ENCODE results near the gene MED8. TPM values are rescaled to one million over a fixed set of nuclear protein-coding genes. Genes with fewer than 3 reads are reported as not detected.

The MED8 gene
- total and polyA plus RNA-seq, 3 experiments from 2014 or later, result 36.7 to 41.3 (median 40.5) TPM

DNA sequence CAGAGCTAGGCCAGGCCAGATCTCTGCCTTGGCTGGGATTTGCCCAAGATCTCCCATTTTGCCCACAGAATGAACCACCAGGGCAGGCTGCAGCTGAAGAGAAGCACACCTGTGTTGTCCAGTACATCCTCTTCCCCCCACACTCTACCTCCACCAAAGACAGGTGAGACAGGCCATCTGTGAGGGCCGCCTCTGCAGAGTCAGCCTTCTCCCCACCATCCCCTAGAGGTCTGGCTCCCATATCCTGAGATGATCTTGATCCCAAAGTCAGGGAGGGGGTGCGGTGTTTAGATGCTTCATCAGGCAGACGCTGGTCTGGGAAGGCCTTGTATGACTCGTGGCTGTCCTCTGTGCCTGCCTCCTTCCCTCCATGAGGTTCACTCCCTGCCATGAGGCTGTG is 35.4 kb upstream of the MED8 start:
- peaks cover 0 to 2% of the 10 kb centered on the region in 2 donors for H3K27me3 Mint-ChIP-seq

GRCh38 chr1:43423672-43424550 is 34.3 kb upstream of the MED8 start:
- Mint-ChIP-seq H3K4me3 (no peak overlapping the region), H3K9me3 (no peaks in the 10 kb centered on the region), H3K27ac (peak overlapping the region in 6 of 8 donors; percentile 5 to 96 (median 22)), H3K27me3 (peaks cover 0 to 2% of the 10 kb centered on the region in 2 donors), H3K36me3 (peaks cover 10 to 94% (median 15%) of the 10 kb centered on the region in 3 donors), H3K4me1 (peaks cover 0 to 2% (median 0%) of the 10 kb centered on the region in 3 donors)
- ChIA-PET POLR2A (no interaction called here), CTCF (no interaction called here)
- no peak for DNase-seq
- Histone ChIP-seq H3K27me3 (ENCODE audit: insufficient read depth, low read length, poor library complexity, severe bottlenecking) (no peaks in the 10 kb centered on the region), H3K27ac (ENCODE audit: low read depth, low read length) (no peak overlapping the region), H3K9me3 (ENCODE audit: low read length) (no peaks in the 10 kb centered on the region), H3K36me3 (ENCODE audit: insufficient read depth, low read length) (peaks cover 63% of the 10 kb centered on the region), H3K4me3 (ENCODE audit: low read length) (no peak overlapping the region), H3K4me1 (ENCODE audit: insufficient read depth, low read length) (no peaks in the 10 kb centered on the region)

More for the DNA sequence above, 35.4 kb upstream of the MED8 start:
- Histone ChIP-seq H3K27ac (ENCODE audit: low read depth, low read length) (no peak overlapping the region), H3K27me3 (ENCODE audit: insufficient read depth, low read length, poor library complexity, severe bottlenecking) (no peaks in the 10 kb centered on the region), H3K9me3 (ENCODE audit: low read length) (no peaks in the 10 kb centered on the region), H3K4me1 (ENCODE audit: insufficient read depth, low read length) (no peaks in the 10 kb centered on the region), H3K36me3 (ENCODE audit: insufficient read depth, low read length) (peaks cover 71% of the 10 kb centered on the region), H3K4me3 (ENCODE audit: low read length) (no peak overlapping the region)
- no peak for DNase-seq
- ChIA-PET CTCF (no interaction called here), POLR2A (no interaction called here)
- Mint-ChIP-seq H3K27ac (peak overlapping the region in 1 of 8 donors; percentile 2), H3K4me3 (no peak overlapping the region), H3K36me3 (peaks cover 14 to 95% (median 15%) of the 10 kb centered on the region in 3 donors), H3K4me1 (peaks cover 0 to 2% (median 0%) of the 10 kb centered on the region in 3 donors), H3K9me3 (no peaks in the 10 kb centered on the region)

GRCh38 chr1:43422995-43423671 is 33.5 kb upstream of the MED8 start:
- no peaks in the 10 kb centered on the region for H3K9me3 Mint-ChIP-seq
- peaks cover 0 to 2% (median 0%) of the 10 kb centered on the region in 3 donors for H3K4me1 Mint-ChIP-seq
- Histone ChIP-seq H3K27me3 (ENCODE audit: insufficient read depth, low read length, poor library complexity, severe bottlenecking) (no peaks in the 10 kb centered on the region), H3K4me1 (ENCODE audit: insufficient read depth, low read length) (no peaks in the 10 kb centered on the region), H3K27ac (ENCODE audit: low read depth, low read length) (no peak overlapping the region), H3K4me3 (ENCODE audit: low read length) (no peak overlapping the region), H3K36me3 (ENCODE audit: insufficient read depth, low read length) (peaks cover 59% of the 10 kb centered on the region), H3K9me3 (ENCODE audit: low read length) (no peaks in the 10 kb centered on the region)
- peaks cover 0 to 2% of the 10 kb centered on the region in 2 donors for H3K27me3 Mint-ChIP-seq
- ChIA-PET POLR2A (no interaction called here), CTCF (no interaction called here)
- H3K36me3 Mint-ChIP-seq, result peaks cover 8 to 87% (median 15%) of the 10 kb centered on the region in 3 donors
- H3K4me3 Mint-ChIP-seq, result no peak overlapping the region
- peak overlapping the region in 6 of 8 donors; percentile 12 to 89 (median 35) for H3K27ac Mint-ChIP-seq
- DNase-seq, result no peak

GRCh38 chr1:43421976-43422750 is 32.6 kb upstream of the MED8 start:
- Mint-ChIP-seq H3K4me1 (peaks cover 0 to 2% (median 0%) of the 10 kb centered on the region in 3 donors), H3K9me3 (no peaks in the 10 kb centered on the region)
- no peak for DNase-seq

DNA sequence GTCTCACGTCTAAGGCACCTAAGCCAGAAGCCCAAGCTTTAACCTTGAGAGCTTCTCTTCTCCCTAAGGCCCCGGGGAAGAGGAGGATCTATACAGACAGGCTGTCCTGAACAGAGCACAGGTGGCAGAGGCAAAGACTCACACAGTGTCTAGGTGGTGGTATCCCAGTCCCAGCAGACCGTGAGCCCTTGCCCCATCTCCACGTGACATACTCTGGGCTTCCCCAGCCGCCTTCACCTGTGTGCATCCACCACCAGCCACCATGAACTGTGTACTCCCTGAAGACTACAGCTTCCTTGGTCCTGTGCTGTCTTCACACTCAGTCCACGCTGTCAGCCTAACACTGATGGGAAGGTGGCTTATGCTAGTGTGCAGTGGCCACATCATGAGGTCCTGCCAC is 31.8 kb upstream of the MED8 start:
- ChIA-PET CTCF (interaction anchor here (0.7 kb wide), 1 partner anchor 139 kb away, joined by 3 read pairs; no protein-coding TSS in a partner anchor), POLR2A (no interaction called here)
- no peak overlapping the region for H3K27ac ChIP-seq (ENCODE audit: low read depth, low read length)
- peaks cover 48% of the 10 kb centered on the region for H3K36me3 ChIP-seq (ENCODE audit: insufficient read depth, low read length)
- no peak overlapping the region for H3K4me3 ChIP-seq (ENCODE audit: low read length)
- Mint-ChIP-seq H3K4me3 (no peak overlapping the region), H3K27me3 (peaks cover 0 to 2% of the 10 kb centered on the region in 2 donors), H3K4me1 (no peaks in the 10 kb centered on the region), H3K9me3 (no peaks in the 10 kb centered on the region), H3K36me3 (peaks cover 4 to 69% (median 7%) of the 10 kb centered on the region in 3 donors), H3K27ac (no peak overlapping the region)
- H3K27me3 ChIP-seq (ENCODE audit: insufficient read depth, low read length, poor library complexity, severe bottlenecking), result no peaks in the 10 kb centered on the region
- H3K9me3 ChIP-seq (ENCODE audit: low read length), result no peaks in the 10 kb centered on the region
- no peak for DNase-seq
- H3K4me1 ChIP-seq (ENCODE audit: insufficient read depth, low read length), result no peaks in the 10 kb centered on the region

More at GRCh38 chr1:43421976-43422750, 32.6 kb upstream of the MED8 start:
- no peak overlapping the region for H3K27ac ChIP-seq (ENCODE audit: low read depth, low read length)
- H3K9me3 ChIP-seq (ENCODE audit: low read length), result no peaks in the 10 kb centered on the region
- H3K4me3 ChIP-seq (ENCODE audit: low read length), result no peak overlapping the region
- ChIA-PET CTCF (no interaction called here), POLR2A (no interaction called here)
- no peak overlapping the region for H3K4me3 Mint-ChIP-seq
- peaks cover 0 to 2% of the 10 kb centered on the region in 2 donors for H3K27me3 Mint-ChIP-seq
- peak overlapping the region in 4 of 8 donors; percentile 36 to 84 (median 58) for H3K27ac Mint-ChIP-seq
- H3K36me3 ChIP-seq (ENCODE audit: insufficient read depth, low read length), result peaks cover 50% of the 10 kb centered on the region
- no peaks in the 10 kb centered on the region for H3K4me1 ChIP-seq (ENCODE audit: insufficient read depth, low read length)
- H3K27me3 ChIP-seq (ENCODE audit: insufficient read depth, low read length, poor library complexity, severe bottlenecking), result no peaks in the 10 kb centered on the region
- peaks cover 8 to 77% (median 11%) of the 10 kb centered on the region in 3 donors for H3K36me3 Mint-ChIP-seq

GRCh38 chr1:43420874-43421273 is 31.3 kb upstream of the MED8 start:
- Mint-ChIP-seq H3K27ac (peak overlapping the region in 1 of 8 donors; percentile 77), H3K4me3 (no peak overlapping the region), H3K4me1 (no peaks in the 10 kb centered on the region), H3K36me3 (peaks cover 4 to 64% (median 7%) of the 10 kb centered on the region in 3 donors), H3K27me3 (peaks cover 0 to 2% of the 10 kb centered on the region in 2 donors), H3K9me3 (no peaks in the 10 kb centered on the region)
- ChIA-PET CTCF (interaction anchor here (0.7 kb wide), 1 partner anchor 139 kb away, joined by 3 read pairs; no protein-coding TSS in a partner anchor), POLR2A (no interaction called here)
- no peak for DNase-seq
- Histone ChIP-seq H3K4me1 (ENCODE audit: insufficient read depth, low read length) (no peaks in the 10 kb centered on the region), H3K27ac (ENCODE audit: low read depth, low read length) (no peak overlapping the region), H3K36me3 (ENCODE audit: insufficient read depth, low read length) (peaks cover 48% of the 10 kb centered on the region), H3K27me3 (ENCODE audit: insufficient read depth, low read length, poor library complexity, severe bottlenecking) (no peaks in the 10 kb centered on the region), H3K9me3 (ENCODE audit: low read length) (no peaks in the 10 kb centered on the region), H3K4me3 (ENCODE audit: low read length) (no peak overlapping the region)

DNA sequence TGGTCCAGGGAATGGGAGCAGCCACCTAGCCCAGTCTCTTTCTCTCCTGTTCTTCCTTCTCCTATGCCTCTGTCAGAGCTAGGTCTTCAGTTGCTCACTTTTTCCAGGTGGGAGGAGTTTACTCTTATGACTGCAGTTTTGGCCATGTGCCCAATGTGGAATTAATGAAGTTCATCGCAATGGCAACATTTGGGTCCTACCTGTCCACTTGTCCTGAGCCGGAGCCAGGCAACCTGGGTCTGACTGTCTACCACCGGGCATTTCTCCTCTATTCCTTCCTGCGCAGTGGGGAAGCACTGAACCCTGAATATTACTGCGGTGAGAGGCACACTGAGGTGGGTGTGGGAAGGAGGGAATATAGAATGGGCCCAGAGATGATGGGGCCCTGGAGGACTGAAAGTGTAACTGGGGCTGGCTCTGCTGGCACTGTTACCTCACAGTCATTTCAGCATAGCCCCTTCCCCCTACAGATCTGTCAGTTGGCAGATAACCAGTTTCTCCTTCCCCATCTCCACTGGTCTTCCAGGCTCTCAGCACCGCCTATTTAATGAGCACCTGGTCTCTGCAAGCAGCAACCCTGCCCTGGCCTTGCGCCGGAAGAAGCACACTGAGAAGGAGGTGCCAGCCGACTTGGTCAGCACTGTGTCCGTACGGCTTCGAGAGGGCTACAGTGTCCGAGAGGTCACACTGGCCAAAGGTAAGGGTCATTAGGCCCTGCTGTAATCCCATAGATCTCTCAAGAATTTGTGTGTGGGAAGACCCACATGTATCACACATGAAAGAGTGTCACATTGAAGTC is 30.2 kb upstream of the MED8 start:
- no peak overlapping the region for H3K4me3 Mint-ChIP-seq
- peaks cover 0 to 2% of the 10 kb centered on the region in 2 donors for H3K27me3 Mint-ChIP-seq
- H3K4me3 ChIP-seq (ENCODE audit: low read length), result no peak overlapping the region
- peaks cover 0 to under 1% (median 0%) of the 10 kb centered on the region in 3 donors for H3K4me1 Mint-ChIP-seq
- H3K27ac ChIP-seq (ENCODE audit: low read depth, low read length), result no peak overlapping the region
- H3K9me3 ChIP-seq (ENCODE audit: low read length), result no peaks in the 10 kb centered on the region
- H3K36me3 Mint-ChIP-seq, result peaks cover 7 to 57% (median 7%) of the 10 kb centered on the region in 3 donors
- peaks cover 44% of the 10 kb centered on the region for H3K36me3 ChIP-seq (ENCODE audit: insufficient read depth, low read length)
- no peaks in the 10 kb centered on the region for H3K27me3 ChIP-seq (ENCODE audit: insufficient read depth, low read length, poor library complexity, severe bottlenecking)
- H3K4me1 ChIP-seq (ENCODE audit: insufficient read depth, low read length), result no peaks in the 10 kb centered on the region
- DNase-seq, result no peak
- CTCF ChIA-PET, result interaction anchor here (1.1 kb wide), 1 partner anchor 507 kb away, joined by 3 read pairs; no protein-coding TSS in a partner anchor
- H3K9me3 Mint-ChIP-seq, result no peaks in the 10 kb centered on the region
- peak overlapping the region in 1 of 8 donors; percentile 39 for H3K27ac Mint-ChIP-seq
- POLR2A ChIA-PET, result no interaction called here

All from CD8-positive, alpha-beta memory T cell (primary cell).